ENCODE results near the gene SPPL2A. TPM values are rescaled to one million over a fixed set of nuclear protein-coding genes. Genes with fewer than 3 reads are reported as not detected.

The SPPL2A gene, protein sequence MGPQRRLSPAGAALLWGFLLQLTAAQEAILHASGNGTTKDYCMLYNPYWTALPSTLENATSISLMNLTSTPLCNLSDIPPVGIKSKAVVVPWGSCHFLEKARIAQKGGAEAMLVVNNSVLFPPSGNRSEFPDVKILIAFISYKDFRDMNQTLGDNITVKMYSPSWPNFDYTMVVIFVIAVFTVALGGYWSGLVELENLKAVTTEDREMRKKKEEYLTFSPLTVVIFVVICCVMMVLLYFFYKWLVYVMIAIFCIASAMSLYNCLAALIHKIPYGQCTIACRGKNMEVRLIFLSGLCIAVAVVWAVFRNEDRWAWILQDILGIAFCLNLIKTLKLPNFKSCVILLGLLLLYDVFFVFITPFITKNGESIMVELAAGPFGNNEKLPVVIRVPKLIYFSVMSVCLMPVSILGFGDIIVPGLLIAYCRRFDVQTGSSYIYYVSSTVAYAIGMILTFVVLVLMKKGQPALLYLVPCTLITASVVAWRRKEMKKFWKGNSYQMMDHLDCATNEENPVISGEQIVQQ
- 83.6 TPM for total RNA-seq

DNA sequence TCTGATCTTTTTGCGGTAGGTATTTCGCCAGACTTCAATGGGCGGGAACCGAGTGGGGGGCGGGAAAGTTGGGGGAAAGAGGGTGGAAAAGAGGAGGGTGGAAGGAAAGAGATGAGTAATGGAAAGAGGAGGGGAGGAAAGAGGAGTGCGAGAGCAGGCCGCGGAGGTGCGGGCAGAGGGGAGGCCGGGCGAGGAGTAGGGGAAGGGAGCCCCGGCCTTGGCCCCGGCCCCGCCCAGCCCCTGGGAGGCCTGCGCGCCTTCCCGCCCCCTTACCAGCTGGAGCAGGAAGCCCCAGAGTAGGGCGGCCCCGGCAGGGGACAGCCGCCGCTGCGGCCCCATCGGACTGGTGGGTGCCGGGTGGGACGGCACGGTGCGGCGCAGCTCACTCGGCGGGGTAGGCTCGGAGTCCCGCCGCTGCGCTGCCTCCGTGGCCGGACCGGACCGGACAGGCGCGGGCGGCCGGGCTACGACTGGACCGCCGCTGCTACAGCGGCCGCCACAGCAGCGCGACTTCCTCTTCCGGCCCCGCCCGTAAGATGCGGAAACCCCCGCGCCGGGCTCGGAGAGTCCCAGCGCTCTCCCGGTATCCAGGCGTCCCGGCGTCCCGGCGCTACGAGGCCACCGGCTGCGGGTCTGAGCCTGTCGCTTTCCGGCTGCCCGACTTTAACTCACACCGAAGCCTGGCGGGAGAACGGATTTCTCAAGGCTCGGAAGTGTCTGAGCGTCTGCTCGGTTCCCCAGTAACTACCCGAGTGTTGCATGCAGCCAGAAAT, at the start of gene SPPL2A:
TSS of gene SPPL2A (minus strand) at position 512 of the 773 bp plus-strand sequence. CDS start at position 339, 173 bp downstream.

DNA sequence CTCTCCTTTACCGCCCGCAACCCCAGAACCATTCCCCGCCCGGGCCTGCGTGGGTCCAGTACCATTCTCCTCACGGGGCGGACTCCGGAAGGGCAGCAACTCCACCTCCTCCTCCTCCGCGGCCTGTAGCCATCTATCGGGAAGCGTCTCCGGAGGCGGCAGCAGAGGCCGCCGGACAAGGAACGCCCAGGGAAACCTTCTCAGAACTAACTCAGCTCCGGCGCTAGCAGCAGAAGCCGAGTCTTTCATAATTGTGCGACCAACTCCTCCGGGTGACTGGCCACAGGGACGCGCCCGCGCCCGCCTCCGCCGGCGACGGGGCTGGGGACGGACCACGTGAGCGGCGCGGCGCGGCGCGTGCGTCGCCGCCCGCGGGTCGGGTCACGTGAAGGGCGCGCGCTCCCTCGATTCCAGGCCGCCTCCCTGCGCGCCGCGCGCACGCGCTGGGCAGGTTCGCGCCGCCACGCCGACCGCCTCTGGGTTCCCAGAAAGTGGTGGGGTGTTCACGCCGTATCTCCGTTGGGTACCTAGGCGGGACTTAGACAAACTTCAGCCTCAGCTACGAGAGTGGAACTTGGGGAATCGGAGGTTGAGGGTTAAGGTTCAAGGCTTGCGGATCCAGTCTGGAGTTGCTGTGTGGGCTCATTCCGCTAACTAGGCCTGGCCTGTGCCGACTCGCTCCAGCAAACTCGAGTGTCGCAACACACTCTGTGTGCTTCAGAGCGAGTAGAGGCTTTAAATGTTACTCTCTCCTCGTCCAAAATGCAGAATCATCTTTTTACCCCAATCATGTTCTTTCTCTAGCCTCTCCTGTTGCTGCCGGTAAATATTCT, 78.8 kb downstream of the SPPL2A start, which contains the start of gene TRPM7:
TSS of gene TRPM7 (minus strand) at position 329 of the 833 bp plus-strand sequence. CDS start at position 65, 264 bp downstream.

Other genes starting within 250 kb of the SPPL2A start
- not detected for gene USP50, start 219.0 kb downstream of the SPPL2A start, total RNA-seq
- gene TRPM7, start 78.9 kb downstream of the SPPL2A start, total RNA-seq, result 89.3 TPM
- 17.4 TPM for gene AP4E1, start 143.0 kb upstream of the SPPL2A start, total RNA-seq